Measurements from ENCODE around the gene RIMS3.
"Not testable (repeated sequence)": the region's sequence is repeated elsewhere in the genome, so short reads cannot be mapped to it uniquely, and the experiment has no call there.

RIMS3 gene

DNA sequence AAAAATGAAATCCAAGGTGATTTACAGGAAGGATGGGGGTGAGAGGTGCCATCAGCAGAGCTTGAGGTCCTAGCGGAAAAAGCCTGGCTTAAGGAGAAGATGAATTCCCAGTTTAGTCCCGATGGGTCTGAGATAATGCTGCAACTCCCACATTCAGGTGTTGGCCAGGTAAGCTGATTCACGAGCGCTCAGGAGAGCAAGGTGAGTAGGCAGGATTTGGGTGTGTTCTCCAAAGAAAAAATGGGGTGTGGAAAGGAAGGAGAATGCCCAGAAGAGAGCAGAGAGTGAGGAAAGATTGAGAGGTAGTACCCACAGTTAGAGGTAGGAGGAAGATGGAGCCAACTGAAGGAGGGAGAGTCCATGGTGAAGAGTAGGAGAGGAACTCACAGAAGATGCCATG is 12.5 kb downstream of the RIMS3 start:
- no peak for DNase-seq

DNA sequence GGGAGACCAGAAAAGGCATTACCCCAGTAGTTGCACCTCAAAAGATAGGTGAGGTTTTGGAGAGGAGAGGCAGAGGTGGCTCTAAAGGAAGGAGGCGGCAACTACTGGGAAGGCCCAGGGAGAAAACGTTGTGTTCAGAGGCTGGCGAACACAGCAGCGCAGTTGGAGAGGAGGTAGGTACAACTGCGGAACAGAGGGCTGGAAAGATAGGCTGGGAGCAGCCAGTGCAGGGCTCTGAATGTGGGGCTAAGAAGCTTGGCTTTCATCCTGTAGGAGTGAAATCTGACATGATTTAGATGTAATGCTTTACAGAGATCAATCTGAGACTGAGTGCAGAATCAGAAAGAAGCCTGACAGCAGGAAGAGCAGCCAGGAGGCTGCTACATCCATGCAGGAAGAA is 13.0 kb downstream of the RIMS3 start:
- no peak for DNase-seq

DNA sequence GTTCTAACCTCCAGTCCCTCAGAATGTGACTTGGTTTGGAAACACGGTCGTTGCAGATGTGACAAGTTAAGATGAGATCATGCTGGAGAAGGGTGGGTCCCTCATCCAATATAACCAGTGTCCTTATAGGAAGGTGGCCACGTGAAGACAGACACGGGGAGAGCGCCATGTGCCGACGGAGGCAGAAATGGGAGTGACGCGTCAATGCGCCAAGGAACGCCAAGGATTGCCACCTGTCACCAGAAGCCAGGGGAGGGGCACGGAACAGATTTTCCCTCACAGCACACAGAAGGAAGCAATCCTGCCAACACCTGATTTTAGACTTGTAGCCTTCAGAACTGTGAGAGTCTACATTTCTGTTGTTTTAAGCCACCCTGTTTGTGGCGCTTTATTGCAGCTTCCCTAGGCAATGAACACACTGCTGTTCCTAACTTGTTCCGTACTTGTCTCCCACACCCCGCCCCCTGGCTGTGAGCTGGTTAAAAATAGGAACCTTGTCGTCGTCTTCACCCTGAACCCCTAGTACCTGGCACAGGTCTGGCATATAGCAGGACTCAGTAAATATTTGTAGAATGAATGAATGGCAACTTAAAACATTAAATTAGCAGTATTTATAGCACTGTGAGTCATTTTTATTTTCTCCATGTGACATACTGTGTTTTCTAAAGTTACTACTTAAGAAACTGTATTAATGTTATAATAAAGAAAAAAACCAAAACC is 14.2 kb downstream of the RIMS3 start:
- DNase-seq, result no peak

DNA sequence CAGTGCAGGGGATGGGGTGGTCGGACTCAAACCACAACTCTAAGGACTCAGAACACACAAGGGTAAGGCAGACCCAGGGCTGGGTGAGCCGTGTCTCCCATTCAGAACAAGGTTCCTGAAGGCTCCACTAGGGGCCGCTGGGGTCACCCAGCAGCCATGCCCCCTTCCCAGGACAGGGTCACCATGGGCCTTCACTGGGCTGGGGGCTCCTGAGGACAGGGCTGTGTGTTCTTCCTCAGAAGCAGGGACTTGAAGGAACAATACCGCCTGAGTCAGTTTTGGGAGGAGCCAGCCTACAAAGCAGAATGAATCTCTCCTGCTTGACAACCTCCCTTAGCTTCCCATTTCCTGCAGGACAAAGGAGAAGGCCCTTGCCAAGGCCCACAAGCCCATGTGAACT is 15.4 kb downstream of the RIMS3 start:
- no peak for DNase-seq

DNA sequence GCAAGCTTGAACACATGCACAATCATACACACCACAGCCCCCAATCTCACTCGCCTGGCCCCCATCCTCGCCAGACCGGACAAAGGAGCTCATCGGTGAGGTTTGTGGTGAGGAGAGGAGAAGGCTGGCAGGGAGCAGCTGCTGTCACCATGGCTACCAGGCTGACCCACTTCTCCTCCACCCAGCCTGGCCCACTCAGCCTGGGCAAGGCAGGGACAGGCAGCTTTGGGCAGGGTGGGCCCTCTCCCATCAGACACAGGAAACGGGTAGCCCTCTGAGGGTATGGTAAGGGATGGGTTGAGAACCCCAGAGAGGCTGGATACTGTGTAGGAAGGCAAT is 15.9 kb downstream of the RIMS3 start:
- DNase-seq, result no peak

DNA sequence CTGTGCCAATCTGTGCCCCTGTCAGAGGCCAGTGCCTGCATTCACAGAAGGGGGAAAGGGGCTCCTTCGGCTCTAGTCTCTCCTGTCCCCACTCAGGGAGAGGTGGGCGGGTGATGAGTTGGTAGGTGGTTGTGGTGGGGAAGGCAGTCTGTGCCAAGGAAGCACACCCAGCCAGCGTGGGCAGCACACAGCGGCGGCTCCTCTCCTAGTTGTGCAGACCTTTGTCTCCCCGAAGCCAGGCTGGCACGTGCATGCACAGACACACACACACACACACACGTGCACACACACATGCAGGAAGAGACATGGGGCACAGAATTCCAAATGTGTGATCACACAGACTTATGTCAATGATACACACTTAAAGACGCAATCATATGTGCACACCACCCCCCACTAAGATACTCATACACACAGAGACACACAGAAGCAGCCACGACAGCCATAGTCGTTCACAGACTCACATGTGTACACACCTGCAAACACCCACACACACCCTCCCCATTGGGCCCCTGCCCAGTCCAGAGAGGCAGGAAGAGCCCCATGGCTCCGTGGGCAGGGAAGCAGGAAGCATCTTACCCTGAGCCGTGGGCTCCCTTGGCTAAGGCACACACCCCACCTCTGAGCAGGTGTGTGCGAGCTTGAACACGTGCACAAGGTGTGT is 16.4 kb downstream of the RIMS3 start:
- no peak for DNase-seq

DNA sequence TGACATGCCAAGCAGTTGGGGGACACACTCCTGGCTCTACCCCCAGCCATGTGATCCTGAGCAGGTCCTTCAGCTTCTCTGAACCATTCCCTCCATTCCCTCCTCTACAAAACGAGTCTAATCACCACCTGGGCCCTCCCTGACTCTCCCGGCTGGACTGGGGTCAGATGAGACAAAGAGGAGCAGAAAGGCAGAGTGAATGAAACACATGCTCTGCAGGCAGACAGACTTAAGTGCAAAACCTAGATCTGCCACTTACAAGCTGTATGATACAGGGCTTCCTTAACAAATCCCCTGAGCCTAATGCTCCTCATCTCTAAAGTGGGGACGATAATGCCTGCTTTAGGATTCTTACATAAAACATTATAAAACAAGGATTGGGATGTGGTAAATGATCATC is 17.3 kb downstream of the RIMS3 start:
- DNase-seq, result no peak

DNA sequence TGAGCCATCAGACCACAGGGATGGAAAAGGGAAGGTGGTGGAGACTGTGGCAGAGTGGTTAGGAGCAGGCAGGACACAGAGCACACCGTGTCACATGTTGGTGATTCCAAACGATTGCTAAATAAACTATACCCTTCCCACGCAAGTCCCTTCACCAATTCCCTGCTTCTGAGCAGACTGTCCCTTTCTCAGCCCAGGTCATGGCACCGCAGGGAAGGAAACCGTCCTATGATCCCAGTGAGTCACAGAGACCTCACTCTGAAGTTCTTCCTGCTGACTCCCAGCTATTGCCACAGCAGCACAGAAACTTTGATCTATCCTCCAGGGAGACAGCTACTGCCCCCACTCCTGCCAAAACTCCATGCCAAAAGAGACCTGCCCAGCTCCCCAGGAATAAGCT is 19.2 kb downstream of the RIMS3 start:
- DNase-seq, result no peak

DNA sequence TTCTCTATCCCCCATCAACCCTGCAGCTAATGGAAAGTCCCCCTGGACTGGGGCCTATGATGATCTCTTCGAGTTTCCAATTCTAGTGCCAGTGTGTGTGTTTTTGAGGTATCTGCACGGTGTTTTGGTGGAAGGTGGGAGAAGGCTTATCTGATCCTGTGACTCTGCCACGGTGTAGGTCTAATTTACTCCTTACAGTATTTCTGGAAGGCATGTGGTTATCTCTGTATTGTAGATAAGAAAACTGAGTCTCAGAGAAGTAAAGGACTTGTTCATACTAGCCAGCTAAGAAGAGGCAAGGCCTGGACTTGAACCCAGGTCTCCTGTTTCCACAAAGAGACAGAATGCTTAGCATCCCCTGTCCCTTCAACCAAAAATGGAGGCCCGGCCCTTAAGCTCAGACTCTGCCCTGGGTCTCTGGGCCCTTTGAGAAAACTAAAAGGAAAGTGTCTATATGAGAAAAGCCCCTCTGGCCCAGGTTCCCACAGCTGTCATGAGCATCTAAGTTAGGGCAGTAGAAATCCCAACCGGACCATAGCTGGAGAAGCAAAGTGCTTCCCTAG is 20.3 kb downstream of the RIMS3 start:
- DNase-seq, result no peak

DNA sequence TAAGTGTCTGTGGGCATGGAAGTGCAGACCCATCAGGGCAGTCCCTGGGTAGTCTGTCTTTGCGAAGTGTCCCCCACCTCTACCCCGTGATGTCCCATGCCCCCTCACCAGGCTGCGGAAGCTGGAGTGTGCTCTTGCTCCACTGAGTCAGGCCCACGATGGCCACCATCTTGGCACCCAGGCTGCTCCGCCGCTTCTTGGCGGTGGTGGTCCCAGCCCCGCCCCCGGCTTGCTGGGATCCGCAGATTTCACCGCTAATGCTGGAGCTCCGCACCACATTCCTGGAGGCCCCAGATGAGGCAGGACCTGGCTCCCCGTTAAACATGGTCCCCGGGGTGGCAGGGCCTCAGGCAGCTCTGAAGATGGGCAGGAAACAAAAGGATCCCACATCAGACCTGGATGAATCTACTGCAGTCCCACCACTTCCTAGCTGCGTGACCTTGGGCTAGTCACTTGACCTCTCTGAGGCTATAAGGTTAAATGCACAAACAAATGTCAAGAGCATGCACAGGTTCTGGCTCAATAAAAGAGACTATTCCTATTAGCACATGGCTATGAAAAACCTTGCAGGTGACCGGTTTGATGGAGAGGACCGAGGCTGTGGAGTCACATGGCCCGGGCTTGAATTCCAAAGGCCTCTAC is 23.8 kb downstream of the RIMS3 start:
- no peak for DNase-seq

DNA sequence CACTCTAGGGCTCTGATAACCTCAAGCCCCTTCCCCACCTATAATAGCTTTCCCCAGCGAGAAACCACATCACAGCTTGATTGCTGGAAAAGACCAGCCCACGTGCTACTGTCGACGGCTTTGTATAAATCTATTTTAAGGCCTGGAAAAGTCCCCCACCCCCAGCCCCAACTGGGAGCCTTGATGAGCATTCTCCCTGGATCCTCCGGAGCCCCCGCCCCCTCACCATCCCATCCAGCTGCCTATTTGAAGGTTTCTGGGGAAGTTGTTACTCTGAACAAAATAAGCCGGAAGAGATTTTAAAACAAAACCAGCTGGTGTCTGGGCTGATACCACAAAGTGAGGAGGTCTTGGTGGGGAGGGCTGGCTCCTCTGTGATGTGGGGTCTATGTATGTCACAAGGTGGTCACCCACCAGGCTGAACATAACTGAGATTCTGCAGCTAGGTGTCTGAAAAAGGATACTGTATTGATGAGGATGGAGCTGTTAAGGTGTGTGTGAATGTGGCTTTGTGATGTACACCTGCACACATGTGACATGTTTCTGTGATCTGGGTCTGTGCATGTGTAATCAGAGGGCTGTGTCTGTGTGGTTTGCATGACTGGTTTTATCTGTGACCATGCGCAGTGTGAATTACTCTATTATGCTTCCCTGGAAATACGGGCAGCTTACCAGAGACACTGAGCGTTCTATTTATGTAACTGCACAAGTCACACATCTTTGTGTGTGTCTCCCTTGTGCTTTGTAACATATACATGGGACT is 25.0 kb downstream of the RIMS3 start:
- no peak for DNase-seq

DNA sequence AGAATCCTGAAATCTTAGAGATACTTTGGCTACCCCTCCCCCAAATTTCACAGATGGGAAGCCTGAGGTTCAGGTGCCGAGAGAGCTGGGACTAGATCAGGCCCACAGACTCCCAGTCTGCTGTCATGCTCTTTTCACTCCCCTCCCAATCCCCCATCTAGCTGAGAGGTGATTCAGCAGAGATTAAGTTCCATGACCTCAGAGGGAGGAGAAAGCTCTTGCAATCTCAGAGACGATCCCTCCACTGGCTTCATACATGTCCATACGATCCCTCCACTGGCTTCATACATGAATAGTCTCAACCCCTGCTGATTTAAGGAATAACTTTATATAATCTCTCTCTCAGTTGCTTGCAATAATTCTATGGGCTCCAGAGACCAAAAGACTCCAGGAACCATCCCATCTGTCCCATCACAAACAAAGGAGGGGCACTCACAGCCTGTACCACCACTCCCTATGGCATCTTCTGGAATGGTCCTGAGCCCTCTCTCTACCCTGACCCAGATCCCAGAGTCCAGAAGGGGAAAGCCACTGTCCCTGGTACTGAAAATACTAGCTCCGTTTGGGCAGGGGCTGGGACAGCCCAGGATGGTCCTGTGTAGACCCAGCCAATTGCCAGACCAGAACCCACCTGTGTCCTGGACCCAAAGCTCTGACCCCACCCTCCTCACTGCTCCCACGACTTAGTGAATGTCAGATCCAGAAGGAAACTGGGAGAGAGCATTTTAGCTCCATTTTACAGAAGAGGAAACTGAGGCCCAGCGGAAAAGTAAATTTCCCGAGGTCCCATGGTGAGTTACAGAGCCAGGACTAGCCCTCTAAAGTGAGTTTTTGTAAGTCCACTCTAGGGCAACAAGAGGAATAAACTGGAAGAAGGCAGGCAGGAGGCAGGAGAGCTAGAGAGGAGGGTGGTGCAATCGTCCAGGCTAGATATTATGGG is 27.1 kb downstream of the RIMS3 start:
- DNase-seq, result no peak

DNA sequence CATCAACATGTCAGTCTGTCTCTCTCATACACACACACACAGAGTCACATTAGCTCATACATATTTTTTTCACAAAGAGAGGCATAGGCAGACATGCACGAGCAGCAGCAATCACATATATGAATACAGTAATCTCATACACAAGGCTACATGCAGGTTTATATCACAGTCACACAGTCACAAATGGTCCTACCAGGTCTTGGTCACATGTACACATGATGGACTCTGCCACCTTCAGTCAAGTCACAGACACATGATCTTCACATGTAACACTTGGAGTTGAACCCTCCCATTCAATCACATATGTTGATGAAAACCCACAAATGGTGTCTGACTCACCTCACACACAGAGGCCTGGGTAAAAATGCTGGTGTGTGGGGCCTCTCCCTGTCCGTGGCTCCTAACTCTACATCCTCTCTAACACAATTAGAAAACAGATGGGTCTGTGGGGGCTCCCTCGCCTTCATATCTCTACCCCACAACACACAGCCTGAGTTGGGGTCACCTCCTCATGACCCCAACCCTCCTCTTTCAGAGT is 27.9 kb downstream of the RIMS3 start:
- DNase-seq, result no peak

DNA sequence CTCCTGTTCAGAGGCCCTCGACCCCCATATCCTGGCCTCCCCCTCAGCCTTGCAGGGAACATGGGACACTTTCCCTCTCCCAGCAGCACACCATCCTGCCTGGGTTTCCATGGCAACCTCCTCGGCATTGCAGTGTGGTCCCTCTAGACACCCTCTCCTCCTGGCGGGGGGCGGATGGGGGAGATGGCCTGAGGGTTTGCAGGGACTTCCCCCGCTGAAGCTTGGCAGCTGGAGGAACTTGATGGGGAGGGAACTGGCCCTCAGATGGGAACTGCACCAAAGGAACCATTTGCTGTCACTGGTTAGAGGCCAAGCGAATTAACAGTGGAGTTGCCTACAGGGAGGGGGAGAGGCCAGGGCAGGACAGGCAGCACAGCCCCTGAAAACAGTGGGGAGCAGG is 28.7 kb downstream of the RIMS3 start:
- DNase-seq, result no peak

DNA sequence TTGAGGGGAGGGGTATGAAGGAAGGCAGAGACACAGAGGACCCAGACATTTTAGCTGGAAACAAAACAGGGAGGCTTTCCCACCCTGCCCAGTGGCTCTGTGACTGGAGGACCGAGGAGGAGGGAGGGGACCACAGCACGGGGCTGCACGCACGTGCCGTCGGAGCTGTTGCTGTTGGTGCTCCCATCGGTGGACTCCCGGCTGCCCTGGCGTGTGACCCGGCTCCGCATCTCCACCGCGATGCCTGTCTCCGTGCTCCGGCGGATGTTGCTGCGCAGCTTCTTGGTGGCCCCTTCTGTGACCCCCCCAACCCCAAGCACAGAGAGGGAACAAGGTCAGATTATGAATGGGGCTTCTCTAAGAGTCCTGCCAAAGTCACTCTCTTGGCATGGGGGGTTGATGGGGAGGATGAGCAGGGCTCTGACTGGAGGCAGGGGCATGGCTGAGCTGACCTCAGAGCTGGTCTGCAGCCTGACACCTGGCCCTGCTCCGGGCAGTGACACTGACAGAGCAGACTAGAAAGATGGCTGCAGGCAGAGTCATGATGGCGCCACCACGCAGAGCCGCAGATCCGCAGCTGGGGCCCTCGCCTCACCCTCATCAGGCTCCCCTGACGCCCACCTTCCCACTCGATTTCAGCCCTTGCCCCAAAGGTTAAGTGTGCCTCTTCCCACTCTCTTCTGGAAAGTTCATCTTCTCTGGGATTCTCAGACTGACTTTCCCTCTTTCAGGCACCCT is 29.6 kb downstream of the RIMS3 start:
- DNase-seq, result no peak

DNA sequence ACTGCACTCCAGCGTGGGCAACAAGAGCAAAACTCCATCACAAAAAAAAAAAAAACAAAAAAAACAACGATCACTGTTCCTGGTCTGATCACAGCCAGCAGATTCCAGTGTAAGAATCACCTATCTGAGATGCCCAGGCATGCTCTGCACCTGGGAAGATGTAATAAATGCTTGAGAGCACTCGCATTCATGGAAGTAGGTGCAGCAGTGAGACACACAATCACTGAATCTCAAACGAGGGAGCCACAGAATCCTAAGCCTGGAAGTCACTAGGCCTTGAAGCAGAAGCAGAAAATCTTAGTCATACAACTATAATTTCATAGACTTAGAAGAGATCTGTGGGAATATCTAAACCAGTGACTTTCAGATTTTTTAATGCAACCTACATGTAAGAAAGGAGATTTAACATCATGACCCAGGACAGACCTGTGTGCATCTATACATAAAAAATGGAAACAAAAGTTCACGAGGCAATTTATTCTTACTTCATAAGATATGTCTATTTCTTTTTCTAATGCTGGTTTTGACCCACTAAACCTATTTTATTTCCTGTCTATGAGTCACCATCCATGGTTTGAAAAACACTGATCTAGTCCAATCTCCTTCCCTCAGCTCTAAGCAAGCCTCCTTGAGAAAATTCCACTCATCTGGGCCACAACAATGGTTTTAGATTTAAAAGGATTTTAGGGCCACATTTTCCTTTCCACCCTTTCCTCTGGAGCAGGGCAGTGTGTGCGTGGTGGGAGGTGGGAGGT is 30.4 kb downstream of the RIMS3 start:
- DNase-seq, result no peak

DNA sequence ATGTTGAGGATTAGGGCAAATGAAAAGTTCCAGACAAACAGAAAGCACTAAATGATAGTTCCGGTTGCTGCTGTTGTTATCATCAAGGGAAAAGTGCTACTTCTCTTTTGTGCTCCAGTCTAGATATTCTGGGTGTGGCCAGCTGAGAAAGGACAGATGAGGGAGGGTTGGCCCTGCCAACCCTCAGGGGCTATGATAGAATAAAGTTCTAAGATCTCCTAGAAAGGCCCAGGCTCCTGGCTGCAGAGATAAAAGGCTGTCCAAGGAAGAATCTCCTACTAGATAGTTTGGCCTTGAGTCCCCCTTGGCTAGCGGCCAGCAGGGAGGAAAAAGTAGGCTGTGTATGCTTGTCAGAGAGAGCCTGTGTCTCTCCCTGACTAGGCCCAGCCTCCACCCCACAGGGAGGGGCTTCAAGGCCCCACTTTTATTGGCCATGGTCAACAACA is 31.5 kb downstream of the RIMS3 start:
- DNase-seq, result no peak

DNA sequence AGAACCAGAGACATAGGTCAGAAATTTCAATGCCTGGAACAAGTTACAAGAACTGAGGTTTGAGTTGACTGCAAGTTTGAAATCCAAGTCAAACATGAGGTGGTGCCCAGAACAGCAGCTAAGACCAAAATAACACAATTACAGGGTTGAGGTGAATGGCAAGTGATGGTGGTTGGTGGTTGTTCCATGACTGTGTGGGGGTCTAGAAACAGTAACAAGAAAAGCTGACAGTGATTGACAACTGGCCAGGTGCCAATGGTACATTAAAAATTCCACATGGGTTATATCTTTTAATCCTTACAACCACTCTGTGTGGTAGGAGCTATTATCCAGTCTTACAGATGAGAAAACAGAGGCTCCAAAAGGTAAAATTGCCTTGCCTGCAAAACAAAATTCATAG is 32.0 kb downstream of the RIMS3 start:
- DNase-seq, result no peak

DNA sequence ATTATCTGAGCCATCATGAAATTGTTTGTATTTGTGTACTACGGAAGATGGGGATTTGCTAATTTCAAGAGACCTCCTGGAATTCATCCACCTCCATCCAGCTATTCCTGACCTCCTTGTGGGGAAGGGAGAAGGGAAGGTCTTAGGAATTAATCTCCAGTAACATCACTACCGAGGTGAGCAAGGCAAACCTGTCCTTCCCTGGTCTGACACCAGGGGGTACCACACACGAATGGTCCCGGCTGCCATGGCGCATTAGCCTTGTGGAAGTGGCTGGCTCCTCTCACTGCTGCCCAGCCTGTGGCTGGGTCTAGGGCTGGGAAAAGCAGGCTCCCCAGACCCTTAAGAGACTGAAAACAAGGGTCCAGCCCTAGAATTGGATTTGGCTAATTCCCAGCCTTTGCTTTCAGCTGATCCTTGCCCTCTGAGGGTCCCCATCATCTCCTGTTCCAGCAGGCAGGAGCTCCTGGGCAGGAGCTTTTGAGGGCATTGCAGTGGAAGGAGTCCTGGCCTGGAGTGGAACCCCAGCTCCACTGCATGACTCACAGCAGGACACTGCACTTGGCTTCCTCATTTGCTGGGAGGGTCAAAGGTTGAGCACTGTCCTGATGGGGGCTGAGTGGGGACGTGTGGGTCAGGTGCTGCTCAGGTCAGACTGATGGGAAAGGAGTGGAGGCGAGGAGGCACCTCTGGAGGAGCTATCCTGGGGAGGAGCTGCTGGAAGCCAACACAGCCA is 34.8 kb downstream of the RIMS3 start:
- no peak for DNase-seq

DNA sequence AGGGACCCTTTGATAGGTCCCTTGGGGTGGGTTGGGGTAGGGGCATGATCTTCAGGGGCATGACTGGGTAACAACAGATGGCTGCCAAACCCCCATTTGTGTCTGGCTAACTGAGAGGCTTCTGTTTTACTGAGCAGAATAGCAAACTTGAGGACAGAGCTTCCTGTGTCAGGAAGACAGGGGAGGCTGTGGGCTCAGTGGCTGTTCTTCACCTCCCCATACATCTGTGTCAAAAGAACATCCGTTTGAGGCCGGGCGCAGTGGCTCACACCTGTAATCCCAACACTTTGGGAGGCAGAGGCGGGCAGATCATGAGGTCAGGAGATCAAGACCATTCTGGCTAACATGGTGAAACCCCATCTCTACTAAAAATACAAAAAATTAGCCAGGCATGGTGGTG is 35.9 kb downstream of the RIMS3 start:
- DNase-seq, result not testable (repeated sequence)

Measured in NCI-H446 treated with DMSO at 0.1 percent for 48 hours (cell line).